GM23248 (cell line): ENCODE results near the gene IL24.

Experiments
- EZH2 ChIP-seq: fragments of 200-600 bp; sonication (generic); IDR thresholded peaks from 2 replicates; pipeline ENCODE4 v1.6.1; 2018; ENCODE audit warnings: antibody characterized with exemption, mild to moderate bottlenecking; ENCODE audit not compliant: insufficient read depth, poor library complexity, severe bottlenecking
- EZH2phosphoT487 ChIP-seq: fragments of 200-600 bp; sonication (generic); IDR thresholded peaks from 2 replicates; pipeline ENCODE4 v1.6.1; 2018; ENCODE audit warnings: antibody characterized with exemption, moderate library complexity, mild to moderate bottlenecking, low read depth; ENCODE audit not compliant: insufficient read depth

- no peak for TF ChIP-seq EZH2
- TF ChIP-seq EZH2phosphoT487 = no peak
Observed at GRCh38 chr1:206892351-206892984, 4.8 kb upstream of the IL24 start.
